NCI-H82 treated with DMSO at 0.1 percent for 48 hours (cell line): Measurements from ENCODE around the gene CYTH4.
"Not testable (repeated sequence)": the region's sequence is repeated elsewhere in the genome, so short reads cannot be mapped to it uniquely, and the experiment has no call there.

Experiments used
- DNase-seq: peaks from one replicate; lab custom pipeline; 2025; ENCODE audit not compliant: unreplicated experiment; lab: John Stamatoyannopoulos, UW

CYTH4 gene

DNA sequence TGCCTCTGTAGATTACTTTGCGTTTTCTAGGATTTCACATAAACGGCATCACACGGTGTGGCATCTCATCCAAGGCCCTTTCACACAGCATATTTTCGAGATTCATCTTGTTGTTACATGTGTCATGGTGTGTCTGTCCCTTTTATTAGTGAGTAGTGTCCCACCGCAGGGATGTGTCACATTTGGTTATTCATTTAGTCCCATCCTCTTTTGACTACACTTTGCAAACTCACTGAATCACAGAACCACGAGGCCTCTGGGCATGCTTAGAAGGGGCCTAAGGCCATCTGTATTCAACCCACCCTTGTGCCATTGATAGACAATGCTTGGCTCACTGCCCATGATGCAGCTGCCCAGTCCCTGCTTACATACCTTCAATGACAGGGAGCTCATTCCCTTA, 34.1 kb upstream of the CYTH4 start:
- no peak for DNase-seq

- DNase-seq = no peak
These were observed 32.3 kb upstream of the CYTH4 start for GRCh38 chr22:37249986-37250385.

- DNase-seq = not testable (repeated sequence)
These were observed 30.5 kb upstream of the CYTH4 start for GRCh38 chr22:37251836-37252235.

DNA sequence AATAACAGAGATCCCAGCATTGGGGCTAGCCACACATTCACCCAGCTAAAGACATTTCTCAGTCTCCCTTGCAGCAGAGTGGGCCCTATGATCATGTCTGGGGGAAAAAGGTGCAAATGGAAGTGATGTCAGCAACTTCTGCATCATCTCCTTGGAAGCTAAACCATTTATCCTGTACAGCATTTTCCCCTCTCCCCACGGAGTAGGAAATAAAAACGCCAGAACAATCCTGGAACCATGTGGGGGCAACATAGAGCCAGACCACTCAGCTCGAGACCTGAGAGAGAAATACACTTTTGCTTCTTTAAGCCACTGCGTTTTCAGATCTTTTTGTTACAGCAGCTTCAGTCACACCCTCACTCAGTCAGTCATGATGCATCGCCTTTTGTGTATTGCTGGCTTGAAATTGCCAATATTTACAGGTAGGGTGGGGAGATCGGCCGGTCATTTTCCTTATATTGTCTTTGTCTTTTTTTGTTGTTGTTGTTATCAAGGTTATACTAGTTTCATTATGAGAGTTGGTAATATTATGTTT, 29.1 kb upstream of the CYTH4 start:
- DNase-seq = no peak

DNA sequence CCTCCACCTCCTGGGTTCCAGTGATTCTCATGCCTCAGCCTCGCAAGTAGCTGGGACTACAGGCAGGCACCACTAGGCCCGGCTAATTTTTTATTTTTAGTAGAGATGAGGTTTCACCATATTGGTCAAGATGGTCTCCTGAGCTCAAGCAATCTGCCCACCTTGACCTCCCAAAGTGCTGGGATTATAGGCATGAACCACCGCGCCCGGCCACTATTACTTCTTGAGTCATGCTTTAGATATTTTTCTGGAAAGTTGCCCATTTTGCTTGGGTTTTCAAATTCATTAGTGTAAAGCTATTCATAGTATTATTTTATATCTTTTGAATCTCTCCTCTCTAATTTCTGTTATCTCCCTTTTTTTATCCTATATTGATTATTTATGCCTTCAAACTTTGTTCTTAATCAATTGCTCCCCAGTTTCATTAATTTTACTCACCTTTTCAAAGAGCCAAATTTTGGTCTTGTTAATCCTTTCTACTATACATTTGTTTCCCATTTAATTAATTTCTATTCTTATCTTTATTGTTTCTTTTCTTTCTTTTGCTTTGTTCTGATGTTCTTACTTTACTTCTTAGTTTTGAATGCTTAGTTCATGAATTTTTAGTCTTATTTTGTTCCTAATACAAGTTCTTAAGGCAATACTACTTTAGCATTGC, 28.0 kb upstream of the CYTH4 start:
- no peak for DNase-seq

- no peak for DNase-seq
These were observed 27.5 kb upstream of the CYTH4 start for GRCh38 chr22:37254867-37255233.

DNA sequence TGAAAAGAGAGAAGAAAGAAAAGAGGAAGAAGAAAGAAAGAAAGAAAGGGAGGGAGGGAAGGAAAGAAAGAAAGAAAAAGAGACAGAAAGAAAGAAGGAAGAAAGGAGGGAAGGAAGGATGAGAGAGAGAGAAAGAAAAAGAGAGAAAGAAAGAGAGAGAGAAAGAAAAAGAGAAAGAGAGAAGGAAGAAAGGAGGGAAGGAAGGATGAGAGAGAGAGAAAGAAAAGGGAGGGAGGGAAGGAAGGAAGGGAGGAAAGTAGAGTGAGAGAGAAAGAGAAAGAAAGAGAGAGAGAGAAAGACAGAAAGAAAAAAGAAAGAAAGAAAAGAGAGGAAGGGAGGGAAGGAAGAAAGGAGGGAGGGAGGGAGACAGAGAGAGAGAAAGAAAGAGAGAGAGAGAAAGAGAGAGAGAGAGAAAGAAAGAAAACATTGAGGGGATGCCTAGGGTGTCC, 26.7 kb upstream of the CYTH4 start:
- no peak for DNase-seq

GRCh38 chr22:37256075-37256726, 26.1 kb upstream of the CYTH4 start:
- DNase-seq = no peak

DNA sequence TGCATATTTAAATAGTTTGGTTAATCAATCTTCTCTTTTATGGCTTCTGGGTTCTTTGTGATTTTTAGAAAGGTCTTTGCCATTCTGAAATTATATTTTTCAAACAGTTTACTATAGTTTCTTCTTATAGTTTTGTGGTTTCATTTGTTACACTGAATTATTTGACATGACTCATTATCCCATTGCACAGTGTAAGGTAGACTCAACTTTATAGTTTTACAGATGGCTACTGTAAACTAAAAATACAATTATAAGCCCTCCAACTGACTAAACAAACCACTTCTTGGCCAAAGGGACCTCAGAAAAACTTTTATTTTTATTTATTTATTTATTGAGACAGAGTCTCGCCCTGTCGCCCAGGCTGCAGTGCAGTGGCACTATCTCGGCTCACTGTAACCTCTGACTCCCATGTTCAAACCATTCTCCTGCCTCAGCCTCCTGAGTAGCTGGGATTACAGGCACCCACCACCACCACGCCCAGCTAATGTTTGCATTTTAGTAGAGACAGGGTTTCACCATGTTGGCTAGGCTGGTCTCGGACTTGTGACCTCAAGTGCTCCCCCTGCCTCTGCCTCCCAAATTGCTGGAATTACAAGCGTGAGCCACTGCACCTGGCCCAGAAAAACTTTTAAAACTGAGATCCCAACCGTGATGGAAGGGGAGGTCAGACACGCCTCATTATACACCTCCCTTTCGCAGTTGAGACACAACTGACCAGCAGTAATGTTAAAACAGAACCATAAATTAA, 24.1 kb upstream of the CYTH4 start:
- no peak for DNase-seq

DNA sequence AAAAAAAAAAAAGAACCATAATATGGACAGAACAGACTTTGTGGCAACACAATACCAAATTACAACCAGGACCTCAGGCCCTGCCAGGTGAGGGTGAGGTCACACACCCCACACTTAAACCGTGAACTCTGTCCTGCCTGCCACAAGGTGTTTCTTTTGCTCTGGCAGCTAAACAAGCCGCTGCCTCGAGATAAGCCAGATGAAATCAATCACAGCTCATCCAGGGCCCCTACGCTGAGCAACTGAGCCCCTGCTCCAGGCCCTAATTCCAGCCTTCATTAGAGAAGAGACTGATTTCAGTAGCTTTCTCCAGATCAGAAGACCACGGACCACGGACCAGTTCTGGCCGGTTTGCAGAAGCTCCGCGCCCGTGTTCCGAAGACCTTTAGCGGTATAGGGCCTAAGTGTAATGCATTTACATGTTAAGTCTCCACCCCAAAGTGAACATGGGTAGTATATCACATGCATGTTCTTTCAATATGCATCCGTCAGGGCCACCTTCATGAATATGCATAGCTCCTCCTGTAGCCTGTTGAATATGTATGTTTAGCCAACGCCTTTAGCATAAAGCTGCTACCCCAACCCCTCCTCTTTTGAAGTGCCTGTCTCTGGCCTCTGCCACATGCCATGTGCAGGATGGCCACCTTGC, 23.4 kb upstream of the CYTH4 start:
- DNase-seq = no peak

DNA sequence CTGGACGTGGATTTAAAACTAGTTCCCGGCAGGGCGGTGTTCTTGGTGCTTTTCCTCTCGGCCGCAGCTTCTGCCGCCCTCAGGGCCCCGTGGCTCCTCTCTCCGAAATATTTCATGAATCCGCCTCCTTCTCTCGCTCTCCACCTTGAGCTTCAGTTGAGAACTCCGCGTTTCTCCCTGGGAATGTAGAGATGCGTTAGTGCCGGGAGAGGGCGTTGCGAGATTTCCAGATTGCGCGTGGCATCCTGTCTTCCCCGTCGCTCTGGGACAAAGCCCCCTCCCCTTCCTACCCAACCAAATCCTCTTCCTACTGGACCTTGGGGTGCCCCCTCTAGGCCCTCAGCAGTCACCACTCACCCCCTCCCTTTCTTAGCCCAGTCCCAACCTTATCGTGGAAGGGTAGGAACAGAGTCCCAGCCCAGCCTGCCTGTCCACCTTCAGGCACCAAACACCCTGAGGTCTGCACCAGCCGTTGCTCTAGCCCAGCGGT, 22.7 kb upstream of the CYTH4 start:
- no peak for DNase-seq

GRCh38 chr22:37260155-37260795, 22.0 kb upstream of the CYTH4 start:
- no peak for DNase-seq

GRCh38 chr22:37260901-37261336, 21.4 kb upstream of the CYTH4 start:
- DNase-seq = no peak

- no peak for DNase-seq
These were observed 20.0 kb upstream of the CYTH4 start for GRCh38 chr22:37262346-37262745.

GRCh38 chr22:37263966-37264887, 18.1 kb upstream of the CYTH4 start:
- DNase-seq = no peak

GRCh38 chr22:37266581-37267134, 15.7 kb upstream of the CYTH4 start:
- no peak for DNase-seq

- no peak for DNase-seq
These were observed 15.1 kb upstream of the CYTH4 start for GRCh38 chr22:37267135-37267587.

GRCh38 chr22:37267661-37268413, 14.5 kb upstream of the CYTH4 start:
- DNase-seq = no peak
